Measurements from ENCODE around the gene OST4.

OST4 gene

GRCh38 chr2:27049422-27050280, 21.8 kb downstream of the OST4 start:
- TF ChIP-seq CTCF (conservative IDR thresholded peaks at IDR 0.05; ENCODE audit: low read length), result no peak
- DNase-seq (ENCODE audit: low read depth), result no peak
- peak overlapping the region; percentile 89 for H3K4me3 ChIP-seq (ENCODE audit: low read length)

GRCh38 chr2:27042985-27043634, 28.3 kb downstream of the OST4 start:
- no peak for TF ChIP-seq CTCF (conservative IDR thresholded peaks at IDR 0.05; ENCODE audit: low read length)
- DNase-seq (ENCODE audit: low read depth), result no peak
- no peak overlapping the region for H3K4me3 ChIP-seq (ENCODE audit: low read length)

GRCh38 chr2:27042159-27042661, 29.2 kb downstream of the OST4 start:
- no peak overlapping the region for H3K4me3 ChIP-seq (ENCODE audit: low read length)
- TF ChIP-seq CTCF (conservative IDR thresholded peaks at IDR 0.05; ENCODE audit: low read length), result no peak
- no peak for DNase-seq (ENCODE audit: low read depth)

- no peak for DNase-seq (ENCODE audit: low read depth)
- H3K4me3 ChIP-seq (ENCODE audit: low read length), result no peak overlapping the region
- no peak for TF ChIP-seq CTCF (conservative IDR thresholded peaks at IDR 0.05; ENCODE audit: low read length)
Observed at GRCh38 chr2:27041752-27042151, 29.7 kb downstream of the OST4 start.

- no peak for DNase-seq (ENCODE audit: low read depth)
- TF ChIP-seq CTCF (conservative IDR thresholded peaks at IDR 0.05; ENCODE audit: low read length), result no peak
- H3K4me3 ChIP-seq (ENCODE audit: low read length), result no peak overlapping the region
Observed at GRCh38 chr2:27040282-27040681, 31.2 kb downstream of the OST4 start.

GRCh38 chr2:27039871-27040270, 31.6 kb downstream of the OST4 start:
- no peak for TF ChIP-seq CTCF (conservative IDR thresholded peaks at IDR 0.05; ENCODE audit: low read length)
- DNase-seq (ENCODE audit: low read depth), result no peak
- no peak overlapping the region for H3K4me3 ChIP-seq (ENCODE audit: low read length)

- H3K4me3 ChIP-seq (ENCODE audit: low read length), result no peak overlapping the region
- no peak for DNase-seq (ENCODE audit: low read depth)
- no peak for TF ChIP-seq CTCF (conservative IDR thresholded peaks at IDR 0.05; ENCODE audit: low read length)
Observed at GRCh38 chr2:27039426-27039825, 32.0 kb downstream of the OST4 start.

All from AG10803 (cell line).